Epithelial cell of proximal tubule (primary cell): Measurements from ENCODE around the gene GLUD1. TPM values are rescaled to one million over a fixed set of nuclear protein-coding genes. Genes with fewer than 3 reads are reported as not detected.
"Not testable (repeated sequence)": the region's sequence is repeated elsewhere in the genome, so short reads cannot be mapped to it uniquely, and the experiment has no call there.

Source experiments
- DNase-seq: peaks from one replicate; pipeline ENCODE4 v3.0.0-alpha.2; 2011; ENCODE audit warnings: low read depth
- H3K4me3 ChIP-seq: 2 replicates; pipeline ENCODE4 v1.5.1; 2011; ENCODE audit warnings: low read depth, mild to moderate bottlenecking, low read length
- CTCF ChIP-seq: conservative IDR thresholded peaks from 2 replicates; pipeline ENCODE4 v1.5.1; 2012; ENCODE audit warnings: low read depth, mild to moderate bottlenecking, low read length
- total RNA-seq: library from RNA; depleted of rRNA; stranded (reverse); fragments of >200 nt; gene quantifications from 2 replicates; pipeline ENCODE4 v1.2.3, GENCODE V29; 2015

Gene GLUD1
- total RNA-seq, 1 donor from 2014 or later = 155 TPM

- no peak for DNase-seq
- TF ChIP-seq CTCF = no peak
- H3K4me3 ChIP-seq = no peak overlapping the region
Observed at GRCh38 chr10:87045434-87045938, 49.2 kb downstream of the GLUD1 start.

- not testable (repeated sequence) for H3K4me3 ChIP-seq, DNase-seq
Observed at GRCh38 chr10:87043579-87043978, 51.1 kb downstream of the GLUD1 start.

GRCh38 chr10:87038786-87039185 is 55.9 kb downstream of the GLUD1 start:
- TF ChIP-seq CTCF = no peak
- DNase-seq = no peak
- no peak overlapping the region for H3K4me3 ChIP-seq

- TF ChIP-seq CTCF = no peak
- DNase-seq = no peak
- no peak overlapping the region for H3K4me3 ChIP-seq
Observed at GRCh38 chr10:87038286-87038717, 56.3 kb downstream of the GLUD1 start.

GRCh38 chr10:87036623-87037022 is 58.0 kb downstream of the GLUD1 start:
- no peak for TF ChIP-seq CTCF
- H3K4me3 ChIP-seq = no peak overlapping the region
- DNase-seq = no peak

- no peak for TF ChIP-seq CTCF
- no peak for DNase-seq
Observed at GRCh38 chr10:87030912-87031635, 63.6 kb downstream of the GLUD1 start.

GRCh38 chr10:87030419-87030818 is 64.2 kb downstream of the GLUD1 start:
- DNase-seq, H3K4me3 ChIP-seq: not testable (repeated sequence)

More at GRCh38 chr10:87030912-87031635, 63.6 kb downstream of the GLUD1 start:
- no peak overlapping the region for H3K4me3 ChIP-seq

- DNase-seq, H3K4me3 ChIP-seq: not testable (repeated sequence)
Observed at GRCh38 chr10:87026747-87027508, 67.7 kb downstream of the GLUD1 start.

- H3K4me3 ChIP-seq = not testable (repeated sequence)
- DNase-seq = peak; percentile 22
Observed at GRCh38 chr10:87025285-87025958, 69.2 kb downstream of the GLUD1 start.

GRCh38 chr10:87020056-87020455 is 74.6 kb downstream of the GLUD1 start, which contains the start of gene FAM25A:
FAM25A (plus strand) TSS chr10:87020294; CDS start chr10:87020325, 31 bp downstream.
- DNase-seq, H3K4me3 ChIP-seq: not testable (repeated sequence)

- H3K4me3 ChIP-seq, DNase-seq: not testable (repeated sequence)
Observed at GRCh38 chr10:87019504-87019903, 75.1 kb downstream of the GLUD1 start.

- H3K4me3 ChIP-seq, DNase-seq: not testable (repeated sequence)
Observed at GRCh38 chr10:87019066-87019465, 75.6 kb downstream of the GLUD1 start.
